Right ventricle myocardium superior (tissue), 1 donor: ENCODE measurements around the gene PNPLA3. TPM values are rescaled to one million over a fixed set of nuclear protein-coding genes. Genes with fewer than 3 reads are reported as not detected.

ENCODE experiments used
- ATAC-seq: fragments of 200-7000 bp; cut with Tn5 transposase; one replicate; pipeline ENCODE4 v1.9.1; 2020; ENCODE audit warnings: mild to moderate bottlenecking; ENCODE audit not compliant: poor library complexity
- DNase-seq: peaks from one replicate; pipeline ENCODE4 v3.0.0-alpha.2; 2020
- intact Hi-C: fragments of 100-400 bp; cut with DNase I; formaldehyde crosslinking; loops from one replicate; pipeline ENCODE4 v1.11.2; 2022
- total RNA-seq: library from RNA; stranded (reverse); fragmentation: NEBNext Ultra II Directional; extraction: Animal tissue kit (Norgen Biotek cat#: 25700); gene quantifications from one replicate; pipeline ENCODE4 v1.2.1, GENCODE V29; 2021
- donor health status: DM: no; HTN: yes; CAD: no; lungs with severe emphysema.

PNPLA3 gene
- total RNA-seq, 1 donor from 2014 or later = 0.22 TPM

DNA sequence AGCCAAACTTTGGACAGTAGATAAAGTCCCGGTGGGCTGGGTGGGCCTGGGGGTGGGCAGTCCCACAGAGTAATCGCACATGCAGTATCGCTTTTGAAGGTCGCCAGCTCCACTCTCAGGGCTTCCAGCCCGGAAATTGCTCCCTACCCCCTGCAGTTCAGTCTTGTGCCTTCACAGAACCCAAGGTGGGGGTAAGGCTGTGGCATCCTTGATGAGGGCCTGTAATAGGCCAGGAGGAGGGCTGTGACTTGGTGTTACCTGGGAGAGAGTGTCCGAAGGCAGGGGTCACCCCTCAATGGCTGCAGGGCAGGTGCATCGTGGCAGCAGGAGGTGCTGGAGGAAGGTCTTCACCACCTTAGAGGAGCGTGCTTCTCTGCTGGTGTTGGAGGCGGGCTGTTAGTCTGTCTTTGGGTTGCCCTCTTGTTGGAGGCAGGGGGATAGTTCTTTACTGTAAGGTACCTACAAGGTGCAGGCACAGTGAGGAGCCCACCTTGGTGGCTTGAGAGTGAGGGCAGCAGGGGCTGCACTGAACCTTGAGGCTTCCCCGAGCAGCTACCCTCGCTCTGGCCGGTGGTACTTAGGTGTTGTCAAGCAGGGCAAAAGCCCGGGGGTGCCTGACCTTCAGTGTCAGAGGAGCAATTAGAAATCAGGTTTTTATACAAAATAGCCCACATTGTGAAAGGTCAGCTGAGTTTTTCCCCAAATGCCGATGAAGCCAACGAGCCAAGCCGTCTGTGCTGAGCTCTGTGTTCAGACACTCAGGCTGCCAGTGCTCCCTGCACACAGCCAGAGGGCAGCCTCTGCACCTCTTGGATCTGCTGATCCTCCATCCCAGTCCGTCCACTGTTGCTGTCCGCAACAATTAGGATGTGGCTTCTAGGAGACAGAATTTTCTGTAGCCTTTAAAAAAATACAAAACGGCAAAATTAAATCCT lies 53.5 kb downstream of the PNPLA3 start:
- no peak for ATAC-seq
- DNase-seq = no peak
- intact Hi-C loops = no loop called here

DNA sequence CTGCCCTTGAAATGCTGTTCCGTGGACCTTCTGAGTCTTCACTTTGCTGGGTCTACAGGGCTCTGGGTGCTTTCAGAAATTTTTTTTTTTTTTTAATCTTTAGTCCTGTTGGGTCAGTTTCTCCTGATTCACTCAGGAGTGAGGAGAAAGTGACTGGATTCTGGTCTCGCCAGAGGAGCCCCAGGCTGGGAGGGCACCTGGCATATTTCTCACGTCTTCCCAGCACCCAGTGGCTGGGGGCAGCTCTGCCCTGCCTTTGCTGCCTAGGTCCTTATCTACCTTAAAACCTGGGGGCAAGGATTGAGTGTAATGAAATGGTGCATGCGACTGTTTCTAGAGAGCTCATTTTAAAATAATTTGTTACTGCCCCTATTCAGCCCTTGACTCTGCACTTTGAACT lies 55.0 kb downstream of the PNPLA3 start:
- DNase-seq (no peak), ATAC-seq (no peak)
- intact Hi-C loops = no loop called here

- intact Hi-C loops = no loop called here
- no peak for DNase-seq
- ATAC-seq = no peak
Measured at GRCh38 chr22:43980579-43980978, 57.0 kb downstream of the PNPLA3 start.

DNA sequence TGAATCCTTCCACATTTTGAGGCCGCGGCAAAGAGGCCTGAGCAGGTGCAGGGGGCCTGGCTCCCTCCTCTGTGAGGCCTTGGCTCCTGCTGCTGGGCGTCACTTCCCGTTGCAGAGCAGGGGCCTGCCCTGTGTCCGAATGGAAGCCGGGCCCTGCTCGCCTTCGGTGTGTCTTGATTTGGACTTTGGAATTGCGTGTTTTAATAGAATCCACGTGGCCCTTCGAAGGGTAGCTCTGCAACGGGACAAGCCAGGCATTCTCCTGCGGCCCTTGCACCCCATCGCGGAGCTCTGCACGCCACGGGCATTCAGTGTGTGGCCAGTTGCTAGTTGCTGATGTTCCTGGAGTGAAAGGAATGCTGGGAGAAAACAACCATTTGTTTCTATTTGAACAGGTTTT lies 57.4 kb downstream of the PNPLA3 start:
- ATAC-seq (no peak), DNase-seq (no peak)
- intact Hi-C loops = no loop called here

DNA sequence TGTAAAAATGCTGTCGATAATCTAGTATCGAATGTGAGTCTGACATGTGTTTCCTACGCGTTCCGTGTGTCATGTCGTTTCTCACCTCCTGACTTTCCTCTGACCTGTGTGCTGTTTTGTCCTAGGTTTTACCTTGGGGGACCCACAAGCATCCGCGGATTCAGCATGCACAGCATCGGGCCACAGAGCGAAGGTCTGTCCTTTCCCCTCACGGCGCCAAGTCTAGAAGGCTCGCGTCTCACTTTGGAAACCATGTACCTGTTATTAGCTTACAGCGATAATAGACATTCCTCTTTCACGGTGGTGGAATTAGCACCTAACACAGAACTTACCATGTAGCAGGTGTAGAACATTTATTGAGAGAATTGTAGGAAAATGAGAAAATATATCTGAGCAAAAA lies 60.2 kb downstream of the PNPLA3 start:
- intact Hi-C loops = no loop called here
- no peak for ATAC-seq
- no peak for DNase-seq

DNA sequence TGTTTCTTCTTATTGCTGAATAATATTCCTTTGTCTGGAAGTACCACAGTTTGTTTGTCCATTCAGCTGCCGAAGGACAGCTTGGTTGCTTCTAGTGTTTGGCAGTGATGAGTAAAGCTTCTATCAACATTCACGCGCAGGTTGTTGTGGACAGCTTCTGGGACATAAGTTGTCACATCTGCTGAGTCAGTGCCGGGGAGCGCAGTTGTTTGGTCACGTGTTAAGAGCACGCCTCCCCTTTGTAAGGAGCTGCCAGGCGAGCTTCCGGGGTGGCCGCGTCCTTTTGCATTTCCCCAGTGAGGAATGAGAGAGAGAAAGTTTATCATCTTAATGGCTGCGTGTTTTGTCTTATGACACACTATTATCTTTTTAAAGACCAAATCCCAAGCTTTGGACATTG lies 61.9 kb downstream of the PNPLA3 start:
- DNase-seq = no peak
- ATAC-seq = no peak
- intact Hi-C loops = no loop called here

- ATAC-seq (no peak), DNase-seq (no peak)
- intact Hi-C loops = no loop called here
Measured at GRCh38 chr22:43988116-43988820, 64.7 kb downstream of the PNPLA3 start.

- DNase-seq = no peak
- intact Hi-C loops = no loop called here
- ATAC-seq = no peak
Measured at GRCh38 chr22:43988960-43989359, 65.4 kb downstream of the PNPLA3 start.

DNA sequence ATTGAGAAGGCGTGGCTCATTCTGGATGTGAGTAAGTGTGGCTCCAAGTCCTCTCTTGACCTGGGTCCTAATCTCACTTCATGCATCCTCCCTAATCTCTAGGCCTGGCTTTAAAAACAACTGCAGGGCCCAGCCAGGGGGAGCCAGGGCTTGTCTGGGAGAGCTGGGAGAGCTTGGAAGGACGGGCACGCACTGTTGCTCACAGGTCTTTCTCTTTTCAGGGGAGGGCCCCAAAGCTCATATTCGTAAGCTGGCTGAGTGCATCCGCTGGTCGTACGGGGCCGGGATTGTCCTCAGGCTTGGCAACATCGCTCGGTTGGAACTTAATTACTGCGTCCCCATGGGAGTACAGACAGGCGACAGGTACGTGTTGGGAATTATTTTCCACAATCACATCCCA lies 66.4 kb downstream of the PNPLA3 start:
- DNase-seq (no peak), ATAC-seq (no peak)
- intact Hi-C loops = loop anchor here (5.0 kb wide), 2 partner anchors 97 to 637 kb away; no protein-coding TSS in a partner anchor

GRCh38 chr22:43991316-43992020 lies 67.9 kb downstream of the PNPLA3 start:
- ATAC-seq (no peak), DNase-seq (no peak)
- intact Hi-C loops = loop anchor here (5.0 kb wide), 2 partner anchors 96 to 636 kb away; no protein-coding TSS in a partner anchor

DNA sequence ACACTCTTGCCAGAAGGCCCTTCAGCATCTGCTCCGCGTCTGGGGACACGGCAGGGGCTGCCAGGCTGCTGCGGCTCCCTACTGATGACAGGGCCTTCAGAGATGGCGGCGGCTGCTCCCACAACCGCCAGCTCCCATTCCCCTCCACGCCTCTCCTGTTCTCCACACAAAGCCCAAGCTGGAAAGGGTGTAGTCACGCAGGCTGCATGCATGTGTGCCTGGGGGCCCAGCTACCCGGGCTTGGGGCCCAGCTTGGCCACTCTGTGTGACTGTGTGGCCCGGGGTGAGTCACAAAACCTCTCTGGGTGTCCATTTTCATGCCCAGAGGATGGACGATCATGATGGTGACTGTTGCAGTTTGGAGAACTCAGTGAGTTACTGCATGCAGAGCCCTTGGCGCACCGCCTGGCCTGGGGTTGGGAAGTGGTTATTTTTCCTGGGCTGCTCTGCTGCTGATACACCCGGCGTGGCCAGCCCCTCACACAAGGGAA lies 68.8 kb downstream of the PNPLA3 start:
- intact Hi-C loops = loop anchor here (5.0 kb wide), 2 partner anchors 95 to 635 kb away; no protein-coding TSS in a partner anchor
- ATAC-seq (peak; percentile 4), DNase-seq (no peak)

GRCh38 chr22:43993072-43993760 lies 69.6 kb downstream of the PNPLA3 start:
- DNase-seq (peak; percentile 73), ATAC-seq (peak; percentile 78)
- intact Hi-C loops = loop anchor here (5.0 kb wide), 2 partner anchors 94 to 634 kb away; no protein-coding TSS in a partner anchor

GRCh38 chr22:43994006-43994405 lies 70.4 kb downstream of the PNPLA3 start:
- peak; percentile 16 for ATAC-seq
- DNase-seq = no peak
- intact Hi-C loops = loop anchor here (5.0 kb wide), 2 partner anchors 93 to 633 kb away; no protein-coding TSS in a partner anchor

- intact Hi-C loops = loop anchor here (5.0 kb wide), 2 partner anchors 93 to 633 kb away; no protein-coding TSS in a partner anchor
- DNase-seq (no peak), ATAC-seq (no peak)
Measured at GRCh38 chr22:43994416-43994815, 70.8 kb downstream of the PNPLA3 start.

GRCh38 chr22:43995057-43995685 lies 71.6 kb downstream of the PNPLA3 start:
- DNase-seq (no peak), ATAC-seq (no peak)
- intact Hi-C loops = no loop called here

GRCh38 chr22:43995798-43996169 lies 72.2 kb downstream of the PNPLA3 start:
- intact Hi-C loops = no loop called here
- ATAC-seq = no peak
- DNase-seq = no peak

DNA sequence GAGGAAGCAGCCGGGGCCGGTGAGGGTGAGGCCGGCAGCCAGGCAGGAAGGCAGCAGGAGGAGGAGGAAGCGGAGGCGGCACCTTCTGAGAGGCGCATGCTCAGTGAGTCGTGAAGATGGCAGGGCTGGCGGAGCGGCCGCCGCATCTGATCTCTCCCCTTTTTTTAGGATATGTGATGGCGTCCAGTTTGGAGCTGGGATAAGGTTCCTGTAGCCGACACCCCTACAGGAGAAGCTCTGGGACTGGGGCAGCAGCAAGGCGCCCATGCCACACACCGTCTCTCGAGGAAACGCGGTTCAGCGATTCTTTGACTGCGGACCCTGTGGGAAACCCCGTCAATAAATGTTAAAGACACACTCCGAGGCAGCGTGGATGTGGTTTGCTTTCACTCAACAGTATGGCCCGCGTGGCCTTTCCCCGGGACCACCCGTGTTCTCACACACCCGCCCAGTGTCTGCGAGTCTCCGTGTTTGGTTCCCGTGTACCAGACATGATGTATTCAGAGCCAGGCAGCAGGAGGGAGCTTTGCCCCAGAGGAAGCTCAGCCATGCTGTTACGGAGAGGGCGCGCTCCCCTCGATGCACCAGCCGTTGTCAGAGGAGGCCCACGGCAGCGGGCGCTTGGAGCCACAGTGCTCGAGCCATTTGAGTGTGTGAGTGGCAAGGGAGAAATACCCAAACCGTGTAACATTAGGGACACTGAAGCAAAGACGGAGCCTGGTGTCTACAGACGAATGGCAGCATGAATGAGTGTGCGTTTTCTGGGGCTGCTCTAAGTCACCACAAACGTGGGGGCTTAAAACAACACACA lies 72.8 kb downstream of the PNPLA3 start:
- no peak for ATAC-seq
- peak; percentile 83 for DNase-seq
- intact Hi-C loops = no loop called here
